Endothelial cell of umbilical vein (primary cell): Measurements from ENCODE around the gene LCN6. TPM values are rescaled to one million over a fixed set of nuclear protein-coding genes. Genes with fewer than 3 reads are reported as not detected.

ENCODE experiments used
- BruUV-seq: library from RNA; stranded (reverse); fragments of 400-500 nt; replicated peaks from 2 replicates; lab custom pipeline; 2021; lab: Mats Ljungman, UMichigan
- CTCF ChIA-PET: fragments of 300-600, 350-600 bp; sonication (Branson Sonifier 250); formaldehyde crosslinking; loops from one replicate; lab custom pipeline; 2021; ENCODE audit warnings: antibody characterized with exemption, inconsistent platforms; lab: Charles Lee
- POLR2A ChIA-PET: fragments of 300-600, 350-600 bp; sonication (Branson Sonifier 250); formaldehyde crosslinking; loops from one replicate; lab custom pipeline; 2021; ENCODE audit warnings: antibody characterized with exemption, inconsistent platforms; lab: Charles Lee
- DNase-seq: peaks from one replicate; pipeline ENCODE4 v3.0.0-alpha.2; 2011; ENCODE audit warnings: low read depth, low spot score
- FAIRE-seq: peaks from 2 replicates; lab custom pipeline; 2011; peaks lifted over from hg19 to GRCh38; lab: Jason Lieb, UNC
- H2AFZ ChIP-seq: 2 replicates; pipeline ENCODE4 v1.6.0; 2012; ENCODE audit warnings: low read depth, low read length, control low read depth, inconsistent platforms
- H3K27ac ChIP-seq: 2 replicates; pipeline ENCODE4 v1.5.1; 2011; ENCODE audit warnings: low read depth, mild to moderate bottlenecking, control low read depth, low read length, moderate library complexity; ENCODE audit not compliant: insufficient read depth
- H3K27me3 ChIP-seq, 2 experiments: 2 replicates each; pipeline versions ENCODE4 v1.6.0 to v1.6.1; 2011; ENCODE audit warnings: low read length in 2 of 2, mixed read lengths in 1 of 2; ENCODE audit not compliant: control insufficient read depth in 2 of 2, insufficient read depth in 2 of 2
- H3K36me3 ChIP-seq, 2 experiments: 2 replicates in 1 of 2; 3 replicates in 1 of 2; pipeline ENCODE4 v1.5.1; 2011; ENCODE audit warnings: low read length in 2 of 2, mild to moderate bottlenecking in 1 of 2, moderate library complexity in 1 of 2; ENCODE audit not compliant: control insufficient read depth in 2 of 2, insufficient read depth in 2 of 2; ENCODE audit errors: extremely low read depth in 1 of 2
- H3K4me1 ChIP-seq: 3 replicates; pipeline ENCODE4 v1.5.1; 2011; ENCODE audit warnings: mild to moderate bottlenecking, low read length; ENCODE audit not compliant: control insufficient read depth, insufficient read depth; ENCODE audit errors: extremely low read depth
- H3K4me2 ChIP-seq: 2 replicates; pipeline ENCODE4 v1.6.1; 2011; ENCODE audit warnings: low read length, control low read depth, mixed read lengths; ENCODE audit not compliant: insufficient read depth
- H3K4me3 ChIP-seq, 3 experiments: fragments of 200-600 bp in 1 of 3; sonication (generic), shearing (Covaris generic) in 1 of 3; replicated peaks in 1 of 3; 2 replicates each; pipeline ENCODE4 v1.5.1; 2011 to 2016; ENCODE audit warnings: control low read depth in 3 of 3, low read length in 3 of 3, mild to moderate bottlenecking in 2 of 3, inconsistent platforms in 1 of 3, low read depth in 1 of 3, moderate library complexity in 1 of 3; ENCODE audit not compliant: insufficient read depth in 1 of 3
- H3K79me2 ChIP-seq: 2 replicates; pipeline ENCODE4 v1.6.0; 2012; ENCODE audit warnings: low read length, inconsistent platforms; ENCODE audit not compliant: control insufficient read depth, insufficient read depth
- H3K9ac ChIP-seq: replicated peaks from 2 replicates; pipeline ENCODE3; 2011; ENCODE audit warnings: low read length, control low read depth; ENCODE audit not compliant: insufficient read depth; ENCODE audit errors: extremely low read depth
- H3K9me1 ChIP-seq: replicated peaks from 3 replicates; pipeline ENCODE4 v1.6.0; 2011; ENCODE audit warnings: mild to moderate bottlenecking, low read length; ENCODE audit not compliant: control insufficient read depth, insufficient read depth; ENCODE audit errors: extremely low read depth
- H3K9me3 ChIP-seq: replicated peaks from 2 replicates; pipeline ENCODE4 v1.5.1; 2012; ENCODE audit warnings: low read length, inconsistent platforms; ENCODE audit not compliant: control insufficient read depth, insufficient read depth
- H4K20me1 ChIP-seq: replicated peaks from 2 replicates; pipeline ENCODE3; 2011; ENCODE audit warnings: mild to moderate bottlenecking, low read length; ENCODE audit not compliant: control insufficient read depth, insufficient read depth; ENCODE audit errors: extremely low read depth
- EZH2 ChIP-seq: IDR thresholded peaks from 2 replicates; pipeline ENCODE4 v1.6.1; 2012; ENCODE audit warnings: borderline replicate concordance, low read depth, mild to moderate bottlenecking, moderate library complexity, low read length, inconsistent platforms; ENCODE audit not compliant: severe bottlenecking
- FOS ChIP-seq: IDR thresholded peaks from 2 replicates; pipeline ENCODE4 v1.6.1; 2011; ENCODE audit warnings: mild to moderate bottlenecking, low read length, moderate library complexity, borderline replicate concordance; ENCODE audit not compliant: insufficient read depth
- GATA2 ChIP-seq: IDR thresholded peaks from 2 replicates; pipeline ENCODE4 v1.7.0; 2011; ENCODE audit warnings: low read depth, mild to moderate bottlenecking, moderate library complexity, mixed read lengths, low read length; ENCODE audit not compliant: insufficient read length, insufficient read depth
- JUN ChIP-seq: IDR thresholded peaks from 2 replicates; pipeline ENCODE4 v1.6.1; 2011; ENCODE audit warnings: borderline replicate concordance, low read depth; ENCODE audit not compliant: insufficient read length, insufficient read depth
- MYC ChIP-seq: IDR thresholded peaks from one replicate; pipeline ENCODE4 v1.6.1; 2011; ENCODE audit warnings: mild to moderate bottlenecking, low read depth, low read length
- POLR2A ChIP-seq: IDR thresholded peaks from 2 replicates; pipeline ENCODE4 v1.6.1; 2012; ENCODE audit warnings: low read depth, mild to moderate bottlenecking, control low read depth, low read length
- POLR2AphosphoS5 ChIP-seq: IDR thresholded peaks from 2 replicates; pipeline ENCODE4 v1.6.1; 2012; ENCODE audit warnings: low read depth, mild to moderate bottlenecking, control low read depth, low read length, moderate library complexity; ENCODE audit not compliant: insufficient read depth
- dilution Hi-C: fragments of 300-500 bp; cut with MboI; formaldehyde crosslinking; loops from one replicate; pipeline ENCODE4 v1.15.0; 2019; ENCODE audit warnings: low sequenced_read_pairs; ENCODE audit not compliant: extremely low pct_ligation_motif_present
- intact Hi-C: fragments of 100-400 bp; cut with micrococcal nuclease; formaldehyde crosslinking; loops from one replicate; pipeline ENCODE4 v1.10.0; 2022
- polyA plus RNA-seq, 4 experiments: library from polyadenylated mRNA; depleted of rRNA in 3 of 4; stranded (reverse) in 3 of 4; unstranded in 1 of 4; fragments of >200 nt; gene quantifications; 2 replicates each; pipeline versions ENCODE4 v1.2.1 to v1.2.3, GENCODE V29; 2011 to 2012; ENCODE audit warnings: missing spikeins in 1 of 4
- total RNA-seq: library from RNA; stranded (reverse); gene quantifications from 2 replicates; pipeline ENCODE4 v1.2.3, GENCODE V29; 2021
- TF ChIP-seq, protein P1 (sequence below), 2 donors: IDR thresholded peaks; 1 replicate in 1 of 2; 2 replicates in 1 of 2; pipeline ENCODE4 v1.5.1; 2011; ENCODE audit warnings: low read length in 2 of 2, mild to moderate bottlenecking in 2 of 2, moderate library complexity in 2 of 2, control low read depth in 1 of 2, inconsistent platforms in 1 of 2, low read depth in 1 of 2; ENCODE audit not compliant: insufficient read depth in 1 of 2; ENCODE audit errors: extremely low read depth in 1 of 2
- TF ChIP-seq, protein P2 (sequence below): IDR thresholded peaks from 2 replicates; pipeline ENCODE4 v1.6.1; 2011; ENCODE audit not compliant: insufficient read depth, insufficient read length

The LCN6 gene
- total and polyA plus RNA-seq, 2 donors (not counting 3 experiments of a cell fraction or from before 2014, with no cell fraction given), result 0.17 TPM; not detected in 1

- POLR2A ChIA-PET, result no interaction called here
- TF ChIP-seq EZH2 (no peak), GATA2 (no peak), MYC (no peak), POLR2AphosphoS5 (no peak), JUN (no peak), FOS (no peak), POLR2A (no peak)
- TF ChIP-seq, protein P1, sequence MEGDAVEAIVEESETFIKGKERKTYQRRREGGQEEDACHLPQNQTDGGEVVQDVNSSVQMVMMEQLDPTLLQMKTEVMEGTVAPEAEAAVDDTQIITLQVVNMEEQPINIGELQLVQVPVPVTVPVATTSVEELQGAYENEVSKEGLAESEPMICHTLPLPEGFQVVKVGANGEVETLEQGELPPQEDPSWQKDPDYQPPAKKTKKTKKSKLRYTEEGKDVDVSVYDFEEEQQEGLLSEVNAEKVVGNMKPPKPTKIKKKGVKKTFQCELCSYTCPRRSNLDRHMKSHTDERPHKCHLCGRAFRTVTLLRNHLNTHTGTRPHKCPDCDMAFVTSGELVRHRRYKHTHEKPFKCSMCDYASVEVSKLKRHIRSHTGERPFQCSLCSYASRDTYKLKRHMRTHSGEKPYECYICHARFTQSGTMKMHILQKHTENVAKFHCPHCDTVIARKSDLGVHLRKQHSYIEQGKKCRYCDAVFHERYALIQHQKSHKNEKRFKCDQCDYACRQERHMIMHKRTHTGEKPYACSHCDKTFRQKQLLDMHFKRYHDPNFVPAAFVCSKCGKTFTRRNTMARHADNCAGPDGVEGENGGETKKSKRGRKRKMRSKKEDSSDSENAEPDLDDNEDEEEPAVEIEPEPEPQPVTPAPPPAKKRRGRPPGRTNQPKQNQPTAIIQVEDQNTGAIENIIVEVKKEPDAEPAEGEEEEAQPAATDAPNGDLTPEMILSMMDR (IDR thresholded peaks at IDR 0.05; ENCODE audit: extremely low read depth in 1 of 2, insufficient read depth in 1 of 2, low read depth in 1 of 2, low read length in 2 of 2), result no peak
- TF ChIP-seq, protein P2, sequence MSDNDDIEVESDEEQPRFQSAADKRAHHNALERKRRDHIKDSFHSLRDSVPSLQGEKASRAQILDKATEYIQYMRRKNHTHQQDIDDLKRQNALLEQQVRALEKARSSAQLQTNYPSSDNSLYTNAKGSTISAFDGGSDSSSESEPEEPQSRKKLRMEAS, result no peak
- Histone ChIP-seq H3K9ac (no peak overlapping the region), H3K79me2 (no peaks in the 10 kb centered on the region), H4K20me1 (no peaks in the 10 kb centered on the region), H3K4me1 (no peaks in the 10 kb centered on the region), H3K9me3 (no peaks in the 10 kb centered on the region), H2AFZ (peak overlapping the region; percentile 40), H3K36me3 (no peaks in the 10 kb centered on the region), H3K4me2 (no peak overlapping the region), H3K27me3 (no peaks in the 10 kb centered on the region), H3K9me1 (no peaks in the 10 kb centered on the region), H3K4me3 (no peak overlapping the region), H3K27ac (no peak overlapping the region)
- BruUV-seq, result no TSS peak
- intact Hi-C loops (no loop called here), dilution Hi-C loops (no loop called here)
- no peak for FAIRE-seq
- peak; percentile 29 for DNase-seq
- CTCF ChIA-PET, result interaction anchor here (1.1 to 1.8 kb wide), 3 partner anchors 9 to 35 kb away, joined by 3 to 5 read pairs (median 4); no protein-coding TSS in a partner anchor
Measured at GRCh38 chr9:136762915-136763648, 14.8 kb upstream of the LCN6 start.
